GM10248 (cell line): ENCODE results near the gene TUBB8.
"Not testable (repeated sequence)": the region's sequence is repeated elsewhere in the genome, so short reads cannot be mapped to it uniquely, and the experiment has no call there.

Experiments
- CTCF ChIA-PET: fragments of 300-600 bp; sonication (Branson Sonifier 250); formaldehyde crosslinking; extraction: SDS; loops from one replicate; lab custom pipeline; 2021; ENCODE audit warnings: antibody characterized with exemption; lab: Yijun Ruan, JAX
- POLR2A ChIA-PET: fragments of 350-650 bp; sonication (Branson Sonifier 250); formaldehyde crosslinking; extraction: SDS; loops from one replicate; lab custom pipeline; 2020; ENCODE audit warnings: antibody characterized with exemption; lab: Yijun Ruan, JAX
- DNase-seq: peaks from one replicate; pipeline ENCODE4 v3.0.0; 2012; ENCODE audit errors: extremely low spot score
- TF ChIP-seq, protein P1 (sequence below): IDR thresholded peaks from 2 replicates; pipeline ENCODE4 v1.5.1; 2012; ENCODE audit warnings: mild to moderate bottlenecking, low read depth; ENCODE audit errors: extremely low read depth, missing control alignments, control extremely low read depth

The TUBB8 gene

DNA sequence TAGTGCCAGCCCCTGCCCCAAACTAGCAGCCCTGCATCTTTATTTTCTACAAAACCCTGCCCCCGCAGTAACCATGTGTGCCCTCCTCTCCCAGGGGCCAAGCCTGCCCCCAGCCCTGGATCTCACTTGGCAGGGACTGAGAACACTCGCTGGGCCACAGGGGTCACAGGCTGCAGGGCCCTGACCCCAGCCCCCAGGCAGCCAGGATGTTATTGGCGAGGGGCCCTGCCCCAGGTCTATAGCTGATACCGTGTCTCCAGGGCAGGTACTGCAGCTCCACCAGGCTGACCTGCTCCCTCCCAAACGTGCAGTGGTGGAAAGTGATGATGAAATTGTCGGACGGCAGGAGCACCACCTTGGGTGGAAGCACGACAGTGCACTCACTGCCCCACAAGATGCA, 35.9 kb upstream of the TUBB8 start:
- TF ChIP-seq, protein P1, sequence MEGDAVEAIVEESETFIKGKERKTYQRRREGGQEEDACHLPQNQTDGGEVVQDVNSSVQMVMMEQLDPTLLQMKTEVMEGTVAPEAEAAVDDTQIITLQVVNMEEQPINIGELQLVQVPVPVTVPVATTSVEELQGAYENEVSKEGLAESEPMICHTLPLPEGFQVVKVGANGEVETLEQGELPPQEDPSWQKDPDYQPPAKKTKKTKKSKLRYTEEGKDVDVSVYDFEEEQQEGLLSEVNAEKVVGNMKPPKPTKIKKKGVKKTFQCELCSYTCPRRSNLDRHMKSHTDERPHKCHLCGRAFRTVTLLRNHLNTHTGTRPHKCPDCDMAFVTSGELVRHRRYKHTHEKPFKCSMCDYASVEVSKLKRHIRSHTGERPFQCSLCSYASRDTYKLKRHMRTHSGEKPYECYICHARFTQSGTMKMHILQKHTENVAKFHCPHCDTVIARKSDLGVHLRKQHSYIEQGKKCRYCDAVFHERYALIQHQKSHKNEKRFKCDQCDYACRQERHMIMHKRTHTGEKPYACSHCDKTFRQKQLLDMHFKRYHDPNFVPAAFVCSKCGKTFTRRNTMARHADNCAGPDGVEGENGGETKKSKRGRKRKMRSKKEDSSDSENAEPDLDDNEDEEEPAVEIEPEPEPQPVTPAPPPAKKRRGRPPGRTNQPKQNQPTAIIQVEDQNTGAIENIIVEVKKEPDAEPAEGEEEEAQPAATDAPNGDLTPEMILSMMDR = no peak
- ChIA-PET POLR2A (no interaction called here), CTCF (no interaction called here)
- no peak for DNase-seq

DNA sequence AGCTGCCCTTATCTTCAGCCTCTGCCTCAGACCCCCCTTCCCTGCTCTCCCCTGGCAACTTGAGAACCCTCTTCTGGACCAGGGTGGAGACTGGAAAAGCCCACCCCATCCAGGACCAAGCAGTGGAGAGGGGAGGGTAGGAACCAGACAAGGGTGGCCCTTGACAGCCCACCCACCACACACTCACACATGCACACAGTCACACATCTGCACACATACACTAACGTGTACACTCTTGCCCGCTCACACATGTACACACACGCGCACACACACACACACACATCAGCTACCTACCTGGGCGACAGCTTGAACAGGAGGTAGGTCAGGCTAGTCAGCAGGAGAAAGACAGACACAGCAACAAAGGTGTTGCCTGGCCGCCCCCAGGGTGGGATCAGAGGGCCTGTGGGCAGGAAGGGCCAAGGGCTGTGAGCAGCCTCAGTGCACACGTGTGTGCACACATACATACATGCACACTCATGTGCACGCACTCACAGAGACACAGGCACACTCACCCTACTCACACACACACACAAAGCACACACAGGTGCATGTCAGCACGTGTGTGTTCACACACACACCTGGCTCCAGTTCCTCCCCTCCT, 34.9 kb upstream of the TUBB8 start:
- POLR2A ChIA-PET = no interaction called here
- TF ChIP-seq, protein P1 = no peak
- CTCF ChIA-PET = no interaction called here
- no peak for DNase-seq

DNA sequence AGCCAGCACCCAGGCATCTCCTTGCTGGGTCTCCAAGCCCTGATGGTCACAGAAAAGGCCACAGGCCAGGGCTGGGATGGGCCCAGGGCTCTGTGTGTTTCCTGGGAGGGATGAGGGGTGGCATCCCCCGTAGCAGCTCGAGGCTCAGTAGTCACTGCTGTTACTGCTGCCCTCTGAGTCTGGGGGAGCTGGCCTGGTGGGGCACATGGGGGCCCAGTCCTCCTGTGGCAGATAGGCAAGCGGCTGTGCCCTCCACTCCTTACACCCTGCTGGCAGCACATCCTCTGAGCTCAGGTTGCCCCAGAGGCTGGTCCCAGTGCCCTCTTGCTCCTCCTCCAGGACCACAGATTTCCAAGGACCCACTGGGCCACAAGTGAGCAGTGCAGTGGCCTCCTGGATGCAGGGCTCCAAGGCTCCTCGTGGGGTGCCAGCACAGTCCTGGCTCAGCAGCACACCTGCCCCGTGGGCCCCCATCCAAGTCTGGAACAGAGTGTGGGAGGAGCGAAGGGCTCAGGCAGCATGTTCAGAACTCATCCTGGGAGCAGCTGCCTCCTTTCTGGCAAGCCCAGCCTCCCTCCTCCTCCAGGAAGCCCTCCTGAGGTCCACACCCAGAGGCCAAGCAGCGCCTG, 31.5 kb upstream of the TUBB8 start:
- ChIA-PET POLR2A (no interaction called here), CTCF (no interaction called here)
- no peak for DNase-seq
- TF ChIP-seq, protein P1 = no peak

DNA sequence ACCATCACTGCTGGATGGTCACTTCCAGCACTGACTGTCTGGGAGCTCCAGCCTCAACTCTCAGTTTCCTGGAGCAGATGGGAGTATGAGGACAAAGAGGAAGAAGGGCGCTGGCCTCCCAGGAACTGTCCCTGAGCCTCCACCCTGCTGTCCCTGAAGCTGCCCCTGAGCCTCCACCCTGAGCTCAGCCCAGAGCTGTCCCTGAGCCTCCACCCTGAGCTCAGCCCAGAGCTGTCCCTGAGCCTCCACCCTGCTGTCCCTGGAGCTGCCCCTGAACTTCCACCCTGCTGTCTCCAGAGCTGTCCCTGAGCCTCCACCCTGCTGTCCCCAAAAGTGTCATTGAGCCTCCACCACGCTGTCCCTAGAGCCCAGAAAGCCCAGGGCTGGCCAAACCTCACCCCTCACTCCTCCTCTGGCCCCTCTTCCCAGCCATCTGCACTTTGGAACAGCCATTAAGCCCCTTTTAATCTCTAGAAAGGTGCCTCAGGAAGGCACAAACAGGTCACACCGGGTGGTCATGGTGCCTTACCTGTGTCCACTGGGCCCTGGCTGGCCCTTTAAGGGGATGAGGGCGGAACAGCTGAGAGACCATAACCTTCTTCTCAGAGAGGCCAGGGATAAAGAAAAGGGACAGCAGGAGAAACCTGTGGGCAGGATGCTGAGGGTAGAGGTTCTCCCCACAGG, 30.6 kb upstream of the TUBB8 start:
- TF ChIP-seq, protein P1 = no peak
- ChIA-PET CTCF (no interaction called here), POLR2A (no interaction called here)
- no peak for DNase-seq

DNA sequence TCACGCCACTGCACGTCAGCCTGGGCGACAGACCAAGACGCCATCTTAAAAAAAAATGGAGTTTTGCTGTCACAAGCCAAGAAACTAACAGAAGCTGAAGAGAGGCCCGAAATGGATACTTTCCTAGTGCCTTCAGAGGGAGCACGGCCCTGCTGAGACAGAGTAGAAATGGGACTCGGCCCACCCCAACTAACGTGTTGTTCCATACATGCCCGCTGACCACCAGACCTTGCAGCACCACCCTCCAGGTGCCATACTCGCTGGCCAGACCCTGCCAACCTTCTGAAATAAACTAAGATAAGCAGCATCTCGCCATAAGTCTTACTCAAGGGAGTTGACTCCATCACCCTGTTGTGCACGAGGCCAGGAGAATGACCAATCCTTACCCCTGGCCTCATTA, 29.5 kb upstream of the TUBB8 start:
- no peak for DNase-seq
- ChIA-PET POLR2A (no interaction called here), CTCF (no interaction called here)
- TF ChIP-seq, protein P1 = no peak

DNA sequence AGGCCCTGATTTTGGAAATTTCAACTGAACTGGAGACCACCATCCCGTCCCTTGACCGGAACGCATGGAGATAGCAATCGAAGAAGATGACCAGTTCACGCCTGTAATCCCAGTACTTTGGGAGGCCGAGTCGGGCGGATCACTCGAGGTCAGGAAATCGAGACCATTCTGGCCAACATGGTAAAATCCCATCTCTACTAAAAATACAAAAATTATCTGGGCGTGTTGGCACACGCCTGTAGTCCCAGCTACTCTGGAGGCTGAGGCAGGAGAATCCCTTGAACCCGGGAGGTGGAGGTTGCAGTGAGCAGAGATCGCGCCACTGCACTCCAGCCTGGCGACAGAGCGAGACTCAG, 25.1 kb upstream of the TUBB8 start:
- CTCF ChIA-PET = interaction anchor here (0.9 to 1.2 kb wide), 2 partner anchors 12 to 23 kb away, joined by 3 read pairs; no protein-coding TSS in a partner anchor
- POLR2A ChIA-PET, DNase-seq: not testable (repeated sequence)

DNA sequence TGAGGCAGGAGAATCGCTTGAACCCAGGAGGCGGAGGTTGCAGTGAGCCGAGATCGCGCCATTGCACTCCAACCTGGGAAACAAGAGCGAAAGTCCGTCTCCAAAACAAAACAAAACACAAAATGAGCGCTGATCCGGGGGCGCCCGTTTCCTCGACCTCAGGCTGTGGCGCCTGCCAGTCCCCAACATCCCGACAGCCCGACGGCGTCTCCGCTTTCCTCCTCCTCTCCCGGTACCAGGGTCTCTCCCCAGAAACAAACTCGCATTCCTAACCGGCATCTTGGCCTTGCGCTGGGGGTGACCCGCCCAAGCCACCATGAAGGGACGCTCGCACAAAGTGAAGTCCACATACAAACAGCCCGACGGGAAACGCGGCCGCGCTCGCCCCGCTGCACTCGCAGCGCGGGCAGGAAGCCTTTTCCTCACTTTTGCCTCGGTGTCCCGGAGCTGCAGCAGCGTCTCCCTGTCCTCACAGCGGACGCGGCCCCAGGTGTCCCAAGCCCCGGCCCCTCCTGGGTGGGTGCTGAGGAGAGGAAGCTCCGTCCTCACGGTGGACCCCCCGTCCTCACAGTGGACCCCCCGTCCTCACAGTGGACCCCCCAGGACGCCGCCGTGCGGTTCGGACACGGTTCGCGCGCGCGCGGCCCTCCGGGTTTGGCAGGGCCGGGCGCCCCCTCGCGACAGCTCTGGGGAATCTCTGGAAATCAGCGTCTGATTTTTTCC, 24.6 kb upstream of the TUBB8 start:
- DNase-seq, POLR2A ChIA-PET: not testable (repeated sequence)
- TF ChIP-seq, protein P1 = peak; percentile 42
- CTCF ChIA-PET = interaction anchor here (0.9 to 1.2 kb wide), 2 partner anchors 13 to 23 kb away, joined by 3 read pairs; no protein-coding TSS in a partner anchor

DNA sequence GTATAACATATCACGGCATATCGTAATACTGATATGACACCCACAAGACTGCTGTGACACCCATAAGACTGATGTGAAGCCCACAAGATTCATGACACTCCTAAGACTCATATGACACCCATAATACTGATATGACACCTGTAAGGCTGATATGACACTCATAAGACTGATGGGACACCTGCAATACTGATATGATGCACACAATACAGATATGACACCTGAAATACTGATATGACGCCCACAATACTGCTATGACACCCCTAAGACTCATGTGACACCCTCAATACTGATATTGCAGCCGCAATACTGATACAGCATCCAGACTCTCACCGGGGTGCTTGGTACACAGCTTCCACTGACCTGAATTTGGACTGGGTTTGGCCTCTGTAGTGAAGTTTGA, 19.1 kb upstream of the TUBB8 start:
- POLR2A ChIA-PET, CTCF ChIA-PET, DNase-seq: not testable (repeated sequence)

DNA sequence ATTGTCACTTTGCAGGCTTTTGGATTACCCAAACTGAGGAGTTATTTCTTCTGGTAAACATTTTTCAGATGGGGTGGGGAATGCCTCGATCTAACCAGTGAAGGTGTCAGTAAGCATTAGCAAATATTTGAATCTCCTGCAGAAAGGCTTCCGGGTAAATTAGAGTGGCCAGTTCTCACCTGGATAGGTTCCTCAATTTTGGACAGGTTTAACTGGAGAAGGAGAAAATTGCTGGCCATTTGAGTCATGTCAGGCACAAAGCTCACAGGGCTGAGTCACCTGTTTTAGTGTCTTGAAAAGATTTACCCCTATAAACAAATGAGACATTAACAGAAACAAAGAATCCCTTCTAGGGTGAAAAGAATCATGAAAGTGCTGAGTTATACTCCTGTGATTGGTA, 830 bp upstream of the TUBB8 start:
- CTCF ChIA-PET, DNase-seq, POLR2A ChIA-PET: not testable (repeated sequence)

DNA sequence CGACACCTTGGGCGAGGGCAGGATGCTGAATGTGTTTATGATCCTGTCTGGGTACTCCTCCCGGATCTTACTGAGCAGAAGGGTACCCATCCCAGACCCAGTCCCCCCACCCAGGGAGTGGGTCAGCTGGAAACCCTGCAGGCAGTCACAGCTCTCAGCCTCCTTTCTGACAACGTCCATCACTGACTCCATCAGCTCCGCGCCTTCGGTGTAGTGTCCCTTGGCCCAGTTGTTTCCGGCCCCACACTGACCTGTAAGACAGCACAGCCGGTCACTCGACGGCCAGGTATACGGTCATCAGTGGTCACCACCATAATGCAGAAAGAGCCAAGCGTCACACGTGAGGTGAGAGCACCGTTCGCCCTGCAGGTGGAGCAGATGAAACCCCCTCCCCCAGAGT, 1.2 kb downstream of the TUBB8 start:
- POLR2A ChIA-PET, CTCF ChIA-PET, DNase-seq: not testable (repeated sequence)

DNA sequence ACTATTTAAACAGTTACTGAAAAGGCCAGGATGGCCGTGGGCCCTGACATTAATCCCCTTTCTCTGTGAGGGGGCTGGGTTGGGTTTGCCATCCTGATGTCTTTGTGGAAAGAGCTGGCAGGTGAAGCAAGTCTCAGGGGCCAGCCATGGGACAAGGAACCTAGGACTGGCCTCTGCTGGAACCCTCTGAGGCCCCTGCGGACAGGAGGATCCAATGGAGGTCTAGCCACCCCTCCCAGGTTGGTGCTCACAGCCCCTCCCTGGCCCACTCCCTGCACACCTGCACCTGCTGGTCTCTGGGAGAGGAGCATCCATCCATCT, 35.8 kb downstream of the TUBB8 start:
- DNase-seq, CTCF ChIA-PET, POLR2A ChIA-PET: not testable (repeated sequence)
